Activated CD8-positive, alpha-beta memory T cell treated with anti-CD3 and anti-CD28 coated beads, Interleukin-2, amount 50 U/mL, for 48 hours (primary cell): ENCODE results near the gene MORC1.

Source experiments
- DNase-seq: peaks from one replicate; pipeline ENCODE4 v3.0.0-alpha.2; 2020

The MORC1 gene

GRCh38 chr3:108931035-108931434 lies 186.9 kb downstream of the MORC1 start:
- DNase-seq, result no peak

GRCh38 chr3:108918866-108919265 lies 199.1 kb downstream of the MORC1 start:
- no peak for DNase-seq

- peak; percentile 69 for DNase-seq
Observed at GRCh38 chr3:108914774-108915641, 202.9 kb downstream of the MORC1 start.

- no peak for DNase-seq
Observed at GRCh38 chr3:108909799-108910198, 208.1 kb downstream of the MORC1 start.
